ENCODE measurements around the gene SNTG2. TPM values are rescaled to one million over a fixed set of nuclear protein-coding genes. Genes with fewer than 3 reads are reported as not detected.

SNTG2 gene
- total RNA-seq, 1 experiment from 2014 or later: not detected

DNA sequence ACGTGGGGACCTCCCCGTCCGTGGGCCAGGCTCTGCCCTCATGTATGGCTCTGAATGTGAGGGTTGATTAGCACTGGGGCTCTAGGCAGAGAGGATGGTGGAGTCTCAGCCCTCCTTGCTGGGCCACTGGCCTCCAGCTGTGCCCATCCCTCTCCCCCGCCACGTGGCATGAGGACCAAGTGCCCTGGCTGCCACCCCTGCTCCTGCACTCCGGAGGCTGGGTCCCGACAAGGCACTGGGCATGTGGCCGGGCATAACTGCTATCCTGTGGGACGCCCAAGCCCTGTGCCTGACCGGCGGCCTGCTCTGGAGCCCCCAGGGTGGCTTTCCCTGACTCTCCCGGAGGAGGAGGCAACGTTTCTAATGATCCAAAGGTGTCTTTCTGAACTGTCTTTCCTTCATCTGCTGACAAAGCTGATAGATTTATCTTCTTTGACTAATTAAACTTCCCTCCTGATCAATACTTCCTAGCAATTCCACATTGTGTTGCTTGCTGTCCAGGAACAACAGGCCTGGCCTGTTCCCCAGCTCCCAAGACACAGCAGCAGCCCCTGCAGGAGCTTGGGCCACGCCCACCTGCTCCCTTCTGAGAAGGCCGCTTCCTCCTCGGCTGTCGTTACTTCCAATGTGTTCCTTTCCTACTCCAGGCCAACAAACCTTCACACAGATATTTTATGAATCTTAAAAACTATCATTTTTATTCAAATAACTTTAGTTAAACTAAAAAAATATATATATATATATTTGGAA, 132.0 kb downstream of the SNTG2 start:
- Histone ChIP-seq H3K27me3 (replicated peaks; ENCODE audit: control insufficient read depth, insufficient read depth, low read length) (no peaks in the 10 kb centered on the region), H3K4me3 (ENCODE audit: low read depth, low read length) (no peak overlapping the region), H3K9me3 (no peaks in the 10 kb centered on the region), H3K4me1 (no peaks in the 10 kb centered on the region), H3K36me3 (ENCODE audit: control insufficient read depth, insufficient read depth, low read length) (no peaks in the 10 kb centered on the region)
- H3K4me1 Mint-ChIP-seq (ENCODE audit: low read depth, unreplicated experiment): no peaks in the 10 kb centered on the region
- H3K27me3 Mint-ChIP-seq (ENCODE audit: insufficient read depth, unreplicated experiment): peaks cover 18% of the 10 kb centered on the region
- H3K4me3 Mint-ChIP-seq (ENCODE audit: unreplicated experiment): no peak overlapping the region
- ChIA-PET POLR2A (no interaction called here), CTCF (no interaction called here)
- no TSS peak for BruUV-seq (replicated peaks)
- no peak overlapping the region for H3K27ac Mint-ChIP-seq (ENCODE audit: unreplicated experiment)
- no peak for DNase-seq
- TF ChIP-seq, protein P1, sequence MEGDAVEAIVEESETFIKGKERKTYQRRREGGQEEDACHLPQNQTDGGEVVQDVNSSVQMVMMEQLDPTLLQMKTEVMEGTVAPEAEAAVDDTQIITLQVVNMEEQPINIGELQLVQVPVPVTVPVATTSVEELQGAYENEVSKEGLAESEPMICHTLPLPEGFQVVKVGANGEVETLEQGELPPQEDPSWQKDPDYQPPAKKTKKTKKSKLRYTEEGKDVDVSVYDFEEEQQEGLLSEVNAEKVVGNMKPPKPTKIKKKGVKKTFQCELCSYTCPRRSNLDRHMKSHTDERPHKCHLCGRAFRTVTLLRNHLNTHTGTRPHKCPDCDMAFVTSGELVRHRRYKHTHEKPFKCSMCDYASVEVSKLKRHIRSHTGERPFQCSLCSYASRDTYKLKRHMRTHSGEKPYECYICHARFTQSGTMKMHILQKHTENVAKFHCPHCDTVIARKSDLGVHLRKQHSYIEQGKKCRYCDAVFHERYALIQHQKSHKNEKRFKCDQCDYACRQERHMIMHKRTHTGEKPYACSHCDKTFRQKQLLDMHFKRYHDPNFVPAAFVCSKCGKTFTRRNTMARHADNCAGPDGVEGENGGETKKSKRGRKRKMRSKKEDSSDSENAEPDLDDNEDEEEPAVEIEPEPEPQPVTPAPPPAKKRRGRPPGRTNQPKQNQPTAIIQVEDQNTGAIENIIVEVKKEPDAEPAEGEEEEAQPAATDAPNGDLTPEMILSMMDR (IDR thresholded peaks at IDR 0.05; ENCODE audit: insufficient read depth in 1 of 2, low read depth in 1 of 2, low read length in 1 of 2, severe bottlenecking in 1 of 2, unreplicated experiment in 1 of 2): no peak
- no peaks in the 10 kb centered on the region for H3K9me3 Mint-ChIP-seq (ENCODE audit: unreplicated experiment)
- H3K36me3 Mint-ChIP-seq (ENCODE audit: insufficient read depth, unreplicated experiment): no peaks in the 10 kb centered on the region
- intact Hi-C loops (cut with micrococcal nuclease; ENCODE audit: unreplicated experiment): no loop called here

GRCh38 chr2:1088192-1088860, 137.7 kb downstream of the SNTG2 start:
- H3K36me3 Mint-ChIP-seq (ENCODE audit: insufficient read depth, unreplicated experiment): no peaks in the 10 kb centered on the region

DNA sequence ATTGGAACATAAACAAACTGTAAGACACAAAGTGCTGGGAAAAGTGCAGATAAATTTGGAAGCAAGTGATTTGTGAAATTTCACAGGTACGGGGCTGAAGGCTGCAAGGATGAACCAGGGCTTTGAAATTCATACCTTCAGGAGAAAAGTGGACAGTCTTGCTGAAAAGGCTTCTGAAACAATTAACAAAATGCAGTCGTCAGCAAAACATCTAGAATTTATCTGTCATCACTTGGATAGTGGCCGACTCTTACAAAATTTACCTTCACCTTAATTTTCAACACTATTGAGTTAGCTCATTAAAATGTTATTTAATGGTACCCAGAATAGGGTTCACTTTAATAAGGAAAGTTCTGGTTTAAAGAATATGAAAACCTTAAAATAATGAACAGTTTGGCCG, 138.3 kb downstream of the SNTG2 start:
- ChIA-PET POLR2A (no interaction called here), CTCF (no interaction called here)
- no peaks in the 10 kb centered on the region for H3K4me1 ChIP-seq
- no peaks in the 10 kb centered on the region for H3K4me1 Mint-ChIP-seq (ENCODE audit: low read depth, unreplicated experiment)
- no peak overlapping the region for H3K4me3 ChIP-seq (ENCODE audit: low read depth, low read length)
- H3K36me3 Mint-ChIP-seq (ENCODE audit: insufficient read depth, unreplicated experiment): no peaks in the 10 kb centered on the region
- H3K9me3 Mint-ChIP-seq (ENCODE audit: unreplicated experiment): no peaks in the 10 kb centered on the region
- intact Hi-C loops (cut with micrococcal nuclease; ENCODE audit: unreplicated experiment): no loop called here
- TF ChIP-seq, protein P1 (IDR thresholded peaks at IDR 0.05; ENCODE audit: insufficient read depth in 1 of 2, low read depth in 1 of 2, low read length in 1 of 2, severe bottlenecking in 1 of 2, unreplicated experiment in 1 of 2): no peak
- peaks cover 7% of the 10 kb centered on the region for H3K27me3 Mint-ChIP-seq (ENCODE audit: insufficient read depth, unreplicated experiment)
- H3K27ac Mint-ChIP-seq (ENCODE audit: unreplicated experiment): no peak overlapping the region
- no peaks in the 10 kb centered on the region for H3K36me3 ChIP-seq (ENCODE audit: control insufficient read depth, insufficient read depth, low read length)
- H3K9me3 ChIP-seq: no peaks in the 10 kb centered on the region
- BruUV-seq (replicated peaks): no TSS peak
- H3K27me3 ChIP-seq (replicated peaks; ENCODE audit: control insufficient read depth, insufficient read depth, low read length): no peaks in the 10 kb centered on the region
- no peak overlapping the region for H3K4me3 Mint-ChIP-seq (ENCODE audit: unreplicated experiment)
- DNase-seq: no peak

More at GRCh38 chr2:1088192-1088860, 137.7 kb downstream of the SNTG2 start:
- ChIA-PET CTCF (no interaction called here), POLR2A (no interaction called here)
- Mint-ChIP-seq H3K9me3 (ENCODE audit: unreplicated experiment) (no peaks in the 10 kb centered on the region), H3K27me3 (ENCODE audit: insufficient read depth, unreplicated experiment) (peaks cover 9% of the 10 kb centered on the region), H3K4me1 (ENCODE audit: low read depth, unreplicated experiment) (no peaks in the 10 kb centered on the region), H3K4me3 (ENCODE audit: unreplicated experiment) (no peak overlapping the region), H3K27ac (ENCODE audit: unreplicated experiment) (no peak overlapping the region)
- intact Hi-C loops (cut with micrococcal nuclease; ENCODE audit: unreplicated experiment): no loop called here
- no peaks in the 10 kb centered on the region for H3K4me1 ChIP-seq
- no peaks in the 10 kb centered on the region for H3K36me3 ChIP-seq (ENCODE audit: control insufficient read depth, insufficient read depth, low read length)
- H3K27me3 ChIP-seq (replicated peaks; ENCODE audit: control insufficient read depth, insufficient read depth, low read length): no peaks in the 10 kb centered on the region
- H3K9me3 ChIP-seq: no peaks in the 10 kb centered on the region
- no TSS peak for BruUV-seq (replicated peaks)
- no peak for DNase-seq
- TF ChIP-seq, protein P1 (IDR thresholded peaks at IDR 0.05; ENCODE audit: insufficient read depth in 1 of 2, low read depth in 1 of 2, low read length in 1 of 2, severe bottlenecking in 1 of 2, unreplicated experiment in 1 of 2): no peak
- no peak overlapping the region for H3K4me3 ChIP-seq (ENCODE audit: low read depth, low read length)
